ENCODE measurements around the gene ANO9. TPM values are rescaled to one million over a fixed set of nuclear protein-coding genes. Genes with fewer than 3 reads are reported as not detected.

The ANO9 gene
- total RNA-seq, 2 donors from 2014 or later = 8.4 to 9.1 TPM

GRCh38 chr11:372809-373715 is 68.7 kb downstream of the ANO9 start:
- no peak for DNase-seq (ENCODE audit: low spot score)
- Histone ChIP-seq H3K27ac (no peak overlapping the region), H3K4me1 (replicated peaks) (no peaks in the 10 kb centered on the region), H3K4me3 (no peak overlapping the region), H3K27me3 (replicated peaks; ENCODE audit: insufficient read depth) (no peaks in the 10 kb centered on the region), H3K9me3 (no peaks in the 10 kb centered on the region), H3K36me3 (no peaks in the 10 kb centered on the region)
- intact Hi-C loops (cut with DNase I) = no loop called here
- TF ChIP-seq POLR2A (IDR thresholded peaks at IDR 0.05) (no peak), CTCF (IDR thresholded peaks at IDR 0.05) (no peak), POLR2AphosphoS5 (IDR thresholded peaks at IDR 0.05) (no peak)
- 87% methylated on average over 38 of the region's 41 CpGs for WGBS

- no peak for DNase-seq (ENCODE audit: low spot score)
- Histone ChIP-seq H3K36me3 (no peaks in the 10 kb centered on the region), H3K27ac (no peak overlapping the region), H3K4me1 (replicated peaks) (no peaks in the 10 kb centered on the region), H3K4me3 (no peak overlapping the region), H3K9me3 (no peaks in the 10 kb centered on the region), H3K27me3 (replicated peaks; ENCODE audit: insufficient read depth) (no peaks in the 10 kb centered on the region)
- TF ChIP-seq POLR2A (IDR thresholded peaks at IDR 0.05) (no peak), POLR2AphosphoS5 (IDR thresholded peaks at IDR 0.05) (no peak), CTCF (IDR thresholded peaks at IDR 0.05) (no peak)
- intact Hi-C loops (cut with DNase I) = no loop called here
- WGBS = 86% methylated on average over 19 of the region's 19 CpGs
Observed at GRCh38 chr11:371716-372590, 69.9 kb downstream of the ANO9 start.

GRCh38 chr11:371051-371450 is 70.8 kb downstream of the ANO9 start:
- no peak overlapping the region for H3K27ac ChIP-seq
- TF ChIP-seq CTCF (IDR thresholded peaks at IDR 0.05) (no peak), POLR2AphosphoS5 (IDR thresholded peaks at IDR 0.05) (no peak), POLR2A (IDR thresholded peaks at IDR 0.05) (no peak)
- intact Hi-C loops (cut with DNase I) = no loop called here
- H3K36me3 ChIP-seq = no peaks in the 10 kb centered on the region
- 82% methylated on average over 5 of the region's 5 CpGs for WGBS
- H3K4me3 ChIP-seq = no peak overlapping the region
- H3K27me3 ChIP-seq (replicated peaks; ENCODE audit: insufficient read depth) = no peaks in the 10 kb centered on the region
- no peaks in the 10 kb centered on the region for H3K4me1 ChIP-seq (replicated peaks)
- DNase-seq (ENCODE audit: low spot score) = no peak
- H3K9me3 ChIP-seq = no peaks in the 10 kb centered on the region

GRCh38 chr11:370070-370941 is 71.5 kb downstream of the ANO9 start:
- no peak overlapping the region for H3K27ac ChIP-seq
- no peak for DNase-seq (ENCODE audit: low spot score)
- TF ChIP-seq POLR2A (IDR thresholded peaks at IDR 0.05) (no peak), CTCF (IDR thresholded peaks at IDR 0.05) (no peak), POLR2AphosphoS5 (IDR thresholded peaks at IDR 0.05) (no peak)
- H3K9me3 ChIP-seq = no peaks in the 10 kb centered on the region
- H3K4me1 ChIP-seq (replicated peaks) = no peaks in the 10 kb centered on the region
- H3K36me3 ChIP-seq = no peaks in the 10 kb centered on the region
- 23% methylated on average over 42 of the region's 42 CpGs for WGBS
- intact Hi-C loops (cut with DNase I) = no loop called here
- peak overlapping the region in 1 of 2 donors; percentile 5 for H3K4me3 ChIP-seq
- H3K27me3 ChIP-seq (replicated peaks; ENCODE audit: insufficient read depth) = no peaks in the 10 kb centered on the region
